Ovary (tissue), 9 donors: ENCODE data around the gene RPL21. TPM values are rescaled to one million over a fixed set of nuclear protein-coding genes. Genes with fewer than 3 reads are reported as not detected.
"Not testable (repeated sequence)": the region's sequence is repeated elsewhere in the genome, so short reads cannot be mapped to it uniquely, and the experiment has no call there.

ENCODE experiments used
- DNase-seq, 5 donors: peaks; one replicate each; pipeline ENCODE4 v3.0.0-alpha.2; 2019 to 2020
- H3K27ac ChIP-seq, 2 donors: fragments of 200-600 bp; one replicate each; pipeline versions ENCODE4 v1.5.1 to v1.8.0; 2019 to 2022
- H3K27me3 ChIP-seq: fragments of 200-600 bp; one replicate; pipeline ENCODE4 v1.8.0; 2022
- H3K36me3 ChIP-seq: fragments of 200-600 bp; sonication (generic); one replicate; pipeline ENCODE4 v1.5.1; 2019
- H3K4me1 ChIP-seq: one replicate; pipeline ENCODE4 v1.8.1; 2013; ENCODE audit warnings: mild to moderate bottlenecking, moderate library complexity; ENCODE audit not compliant: insufficient read depth
- H3K4me3 ChIP-seq: fragments of 200-600 bp; sonication (generic); one replicate; pipeline ENCODE4 v1.5.1; 2017
- H3K9me3 ChIP-seq, 2 donors: fragments of 200-600 bp in 1 of 2; sonication (generic) in 1 of 2; one replicate each; pipeline versions ENCODE4 v1.5.1 to v1.8.1; 2013 to 2019; ENCODE audit warnings: mild to moderate bottlenecking in 1 of 2, moderate library complexity in 1 of 2
- CTCF ChIP-seq, 3 donors: fragments of 450-650 bp in 2 of 3; fragments of 200-600 bp in 1 of 3; IDR thresholded peaks; one replicate each; pipeline versions ENCODE4 v1.5.1 to v1.8.0; 2016 to 2022; ENCODE audit warnings: antibody characterized with exemption in 3 of 3, mild to moderate bottlenecking in 1 of 3
- EP300 ChIP-seq: sonication (generic); formaldehyde crosslinking; IDR thresholded peaks from one replicate; pipeline ENCODE4 v1.6.1; 2017; ENCODE audit warnings: antibody characterized with exemption
- POLR2A ChIP-seq: fragments of 450-650 bp; IDR thresholded peaks from one replicate; pipeline ENCODE4 v1.6.1; 2017; ENCODE audit warnings: antibody characterized with exemption, mild to moderate bottlenecking, moderate library complexity
- WGBS, 3 donors: extraction: QIAGEN DNeasy Blood & Tissue Kit in 1 of 3; methylation state at CpG; one replicate each; pipeline versions ENCODE4 v1.1.5 to v1.1.7; 2013 to 2017; 5-methylcytosine and 5-hydroxymethylcytosine counted together
- intact Hi-C, 4 donors: fragments of 100-400 bp; cut with DNase I; formaldehyde crosslinking; loops; one replicate each; pipeline versions ENCODE4 v1.11.0 to v1.15.1; 2022 to 2023
- polyA plus RNA-seq, 2 donors: library from polyadenylated mRNA; stranded (reverse); fragments of 200-250 nt in 1 of 2; fragments of 350-450 nt in 1 of 2; fragmentation: Illumina TruSeq in 1 of 2; extraction: RNeasy Lipid Tissue Mini Kit (QIAGEN cat#74804) in 1 of 2; gene quantifications; one replicate each; pipeline ENCODE4 v1.2.3, GENCODE V29; 2013 to 2014
- total RNA-seq, 7 donors: library from RNA; depleted of rRNA in 2 of 7; stranded (reverse); fragments of >200 nt in 2 of 7; fragmentation: NEBNext Ultra II Directional in 3 of 7; extraction: Animal tissue kit (Norgen Biotek cat#: 25700) in 3 of 7; gene quantifications; one replicate each; pipeline versions ENCODE4 v1.1.0 to v1.2.4, GENCODE V29; 2016 to 2023
- donor health status: DM: no; HTN: no; CAD: no; lungs with moderate emphysema.
- donor health status: DM: no; HTN: no; CAD: no.
- donor health status: Bipolar disorder and iron deficiency.
- donor health status: DM: yes; HTN: yes; CAD: no.
- donor health status: DM: no; HTN: no; CAD: no.
- donor health status: DM: yes; HTN: yes; CAD: no.

Gene RPL21
- total and polyA plus RNA-seq, 9 donors, result 1,871 to 4,783 (median 2,244) TPM

DNA sequence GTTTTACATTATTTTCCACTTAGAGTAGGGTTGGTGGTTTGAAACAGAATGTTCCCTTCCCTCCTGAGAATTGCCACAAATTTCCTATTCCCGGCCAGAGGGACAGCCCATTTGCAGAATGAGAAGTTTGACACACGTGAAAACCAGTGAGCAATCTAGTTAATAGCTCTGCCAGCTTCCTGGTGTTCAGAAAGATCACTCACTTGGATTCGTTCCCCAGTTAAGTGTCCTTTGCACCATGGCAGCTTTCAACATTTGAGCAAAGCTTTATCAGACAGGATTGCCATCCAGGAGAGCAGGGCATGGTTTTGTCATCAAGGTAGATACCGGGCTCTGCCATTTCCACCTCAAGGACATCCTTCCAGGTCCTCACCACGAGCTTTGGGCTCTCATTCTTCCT, 47.5 kb downstream of the RPL21 start:
- no peak for DNase-seq
- H3K27ac ChIP-seq, result no peak overlapping the region
- intact Hi-C loops, result no loop called here
- H3K36me3 ChIP-seq, result no peaks in the 10 kb centered on the region
- H3K4me3 ChIP-seq, result no peak overlapping the region
- no peak for TF ChIP-seq EP300
- no peak for TF ChIP-seq CTCF (IDR thresholded peaks at IDR 0.05)
- no peak for TF ChIP-seq POLR2A
- H3K27me3 ChIP-seq, result no peaks in the 10 kb centered on the region
- H3K4me1 ChIP-seq, result no peaks in the 10 kb centered on the region
- WGBS, 3 donors, result 68 to 80% (median 75%) methylated on average over 5 of the region's 5 CpGs
- no peaks in the 10 kb centered on the region for H3K9me3 ChIP-seq

DNA sequence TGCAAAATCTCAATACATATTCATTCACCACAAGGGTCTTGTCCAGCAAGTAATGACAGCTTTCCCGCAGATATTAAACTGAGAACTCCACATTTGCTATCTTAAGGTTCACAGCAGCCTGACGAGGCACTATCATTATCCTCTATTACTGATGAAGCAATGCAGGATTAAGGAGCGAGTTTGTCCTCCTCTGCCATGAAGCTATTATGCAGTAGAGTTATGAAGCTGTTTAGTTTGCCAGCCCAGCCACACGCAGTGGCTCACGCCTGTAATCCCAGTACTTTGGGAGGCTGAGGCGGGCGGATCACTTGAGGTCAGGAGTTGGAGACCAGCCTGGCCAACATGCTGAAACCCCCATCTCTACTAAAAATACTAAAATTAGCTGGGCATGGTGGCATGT, 49.0 kb downstream of the RPL21 start:
- intact Hi-C loops, H3K4me1 ChIP-seq: not testable (repeated sequence)
- 80 to 82% (median 81%) methylated on average over 7 of the region's 7 CpGs for WGBS, 3 donors

GRCh38 chr13:27300941-27301586, 49.7 kb downstream of the RPL21 start:
- Histone ChIP-seq H3K4me1 (no peaks in the 10 kb centered on the region), H3K27me3 (no peaks in the 10 kb centered on the region), H3K9me3 (no peaks in the 10 kb centered on the region), H3K27ac (no peak overlapping the region), H3K4me3 (no peak overlapping the region), H3K36me3 (no peaks in the 10 kb centered on the region)
- 82 to 85% (median 83%) methylated on average over 6 of the region's 6 CpGs for WGBS, 3 donors
- no peak for TF ChIP-seq EP300
- TF ChIP-seq CTCF (IDR thresholded peaks at IDR 0.05), result no peak
- TF ChIP-seq POLR2A, result no peak
- DNase-seq, result no peak
- intact Hi-C loops, result no loop called here

More for the DNA sequence above, 49.0 kb downstream of the RPL21 start:
- H3K4me3 ChIP-seq, H3K27me3 ChIP-seq, H3K9me3 ChIP-seq, DNase-seq, H3K36me3 ChIP-seq, H3K27ac ChIP-seq: not testable (repeated sequence)

- 49 to 51% (median 51%) methylated on average over 4 of the region's 4 CpGs for WGBS, 3 donors
- DNase-seq, result no peak
- Histone ChIP-seq H3K36me3 (no peaks in the 10 kb centered on the region), H3K27me3 (no peaks in the 10 kb centered on the region), H3K4me3 (no peak overlapping the region), H3K4me1 (no peaks in the 10 kb centered on the region), H3K9me3 (no peaks in the 10 kb centered on the region), H3K27ac (no peak overlapping the region)
- intact Hi-C loops, result no loop called here
- TF ChIP-seq POLR2A, result no peak
- TF ChIP-seq EP300, result no peak
- no peak for TF ChIP-seq CTCF (IDR thresholded peaks at IDR 0.05)
Observed at GRCh38 chr13:27302643-27303262, 51.4 kb downstream of the RPL21 start.

DNA sequence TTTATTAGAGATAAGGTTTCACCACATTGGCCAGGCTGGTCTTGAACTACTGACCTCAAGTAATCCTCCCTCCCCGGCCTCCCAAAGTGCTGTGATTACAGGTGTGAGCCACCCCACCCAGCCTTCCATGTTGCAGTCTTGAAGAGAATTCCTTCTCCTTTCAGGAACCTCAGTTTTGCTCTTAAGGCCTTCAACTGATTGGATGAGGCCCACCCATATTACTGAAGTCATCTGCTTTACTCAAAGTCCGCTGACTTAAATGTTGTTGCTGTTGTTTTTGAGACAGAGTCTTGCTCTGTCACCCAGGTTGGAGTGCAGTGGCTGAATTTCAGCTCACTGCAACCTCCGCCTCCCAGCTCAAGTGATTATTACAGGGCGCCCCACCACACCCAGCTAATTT, 52.7 kb downstream of the RPL21 start:
- H3K27me3 ChIP-seq, result no peaks in the 10 kb centered on the region
- TF ChIP-seq POLR2A (no peak), EP300 (no peak), CTCF (IDR thresholded peaks at IDR 0.05) (no peak)
- intact Hi-C loops, result no loop called here
- WGBS, 3 donors, result 91 to 94% (median 93%) methylated on average over 4 of the region's 4 CpGs
- no peak overlapping the region for H3K4me3 ChIP-seq
- H3K27ac ChIP-seq, result no peak overlapping the region
- H3K36me3 ChIP-seq, result no peaks in the 10 kb centered on the region
- H3K9me3 ChIP-seq, result no peaks in the 10 kb centered on the region
- H3K4me1 ChIP-seq, result no peaks in the 10 kb centered on the region
- DNase-seq, result no peak
